Muscle layer of colon (tissue), 2 donors: ENCODE results near the gene FOXD2.

Experiments
- H3K27ac ChIP-seq: one replicate; pipeline ENCODE4 v1.7.0; 2013; ENCODE audit warnings: low read depth, mild to moderate bottlenecking, low read length, moderate library complexity
- H3K27me3 ChIP-seq, 2 donors: one replicate each; pipeline ENCODE4 v1.7.0; 2013; ENCODE audit warnings: low read length in 2 of 2, mild to moderate bottlenecking in 2 of 2; ENCODE audit not compliant: insufficient read depth in 2 of 2, control insufficient read depth in 1 of 2
- H3K36me3 ChIP-seq: one replicate; pipeline ENCODE4 v1.7.0; 2013; ENCODE audit warnings: mild to moderate bottlenecking, low read length; ENCODE audit not compliant: insufficient read depth
- H3K4me1 ChIP-seq: one replicate; pipeline ENCODE4 v1.7.0; 2013; ENCODE audit warnings: mild to moderate bottlenecking, low read length; ENCODE audit not compliant: insufficient read depth
- H3K4me3 ChIP-seq, 2 donors: one replicate each; pipeline ENCODE4 v1.7.0; 2013; ENCODE audit warnings: low read length in 2 of 2, low read depth in 1 of 2, mild to moderate bottlenecking in 1 of 2, moderate library complexity in 1 of 2
- H3K9ac ChIP-seq: one replicate; pipeline ENCODE4 v1.7.0; 2013; ENCODE audit warnings: low read length
- H3K9me3 ChIP-seq: one replicate; pipeline ENCODE4 v1.7.0; 2013; ENCODE audit warnings: mild to moderate bottlenecking, low read length
- donor health status: abdominal sarcoma.
- donor health status: Adenocarcinoma of cecum.

Gene FOXD2

DNA sequence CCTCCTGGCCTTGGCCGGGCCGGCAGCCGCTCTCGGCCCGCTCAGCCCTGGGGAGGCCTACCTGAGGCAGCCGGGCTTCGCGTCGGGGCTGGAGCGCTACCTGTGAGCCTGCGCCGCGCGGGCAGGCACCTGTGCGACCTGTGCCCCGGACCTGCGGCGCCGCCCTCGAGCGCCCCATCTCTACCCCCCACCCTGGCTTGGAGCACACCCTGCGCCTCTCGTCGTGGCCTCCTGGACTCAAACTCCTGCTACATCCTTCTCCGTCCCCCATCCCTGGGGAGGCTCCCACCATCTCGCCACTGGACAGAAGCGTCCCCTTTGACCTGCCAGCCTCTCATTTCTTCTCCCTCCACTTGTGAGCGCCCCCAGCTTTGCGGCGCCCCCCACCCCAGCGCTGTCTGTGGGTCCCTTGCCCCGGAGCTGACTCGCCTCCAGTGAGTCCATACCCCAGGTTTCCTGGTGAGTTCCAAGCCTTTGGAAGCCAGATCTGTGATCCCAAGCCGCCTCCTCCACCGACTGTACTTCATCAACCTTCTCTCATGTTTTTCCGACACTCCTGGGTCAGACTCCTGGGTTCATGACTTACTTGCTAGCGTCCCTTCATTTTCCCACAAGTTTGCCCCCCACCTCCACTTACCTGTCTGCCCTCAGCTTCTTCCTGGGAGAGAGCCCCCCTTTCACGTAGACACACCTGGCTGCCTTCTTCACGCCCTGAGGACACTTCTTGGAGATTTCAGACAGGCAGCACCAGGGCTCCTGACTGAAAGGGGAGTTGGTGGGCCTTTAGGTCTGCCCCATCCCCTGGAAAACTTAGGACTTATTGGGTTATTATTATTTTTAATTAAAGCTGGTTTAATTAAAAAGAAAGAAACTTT lies 20.4 kb upstream of the FOXD2 start:
- Histone ChIP-seq H3K36me3 (no peaks in the 10 kb centered on the region), H3K9ac (no peak overlapping the region), H3K4me3 (no peak overlapping the region), H3K9me3 (no peaks in the 10 kb centered on the region), H3K27ac (no peak overlapping the region), H3K27me3 (peaks cover 23 to 35% of the 10 kb centered on the region in 2 donors), H3K4me1 (no peaks in the 10 kb centered on the region)

DNA sequence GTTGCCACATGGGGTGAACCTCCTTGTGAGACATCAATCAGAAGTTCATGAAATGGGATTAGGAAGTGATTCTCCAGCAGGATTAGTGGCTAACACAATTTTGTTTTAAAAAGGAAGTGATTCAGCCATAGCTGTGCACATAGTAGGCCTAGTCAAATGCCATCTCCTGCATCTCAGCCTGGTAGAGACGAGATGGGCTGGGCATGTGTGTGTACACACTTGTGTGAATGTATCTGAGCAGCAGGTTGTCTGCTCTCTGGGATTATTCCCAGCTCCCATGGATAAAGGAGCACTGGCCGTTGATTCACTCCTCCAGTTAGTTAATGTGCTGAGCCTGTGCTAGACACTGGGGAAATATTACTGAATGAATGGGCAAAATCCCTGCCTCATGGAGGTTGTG lies 19.7 kb upstream of the FOXD2 start:
- no peak overlapping the region for H3K9ac ChIP-seq
- H3K4me1 ChIP-seq, result no peaks in the 10 kb centered on the region
- no peak overlapping the region for H3K4me3 ChIP-seq
- no peaks in the 10 kb centered on the region for H3K9me3 ChIP-seq
- no peaks in the 10 kb centered on the region for H3K36me3 ChIP-seq
- H3K27me3 ChIP-seq, result peaks cover 23 to 35% of the 10 kb centered on the region in 2 donors
- no peak overlapping the region for H3K27ac ChIP-seq

DNA sequence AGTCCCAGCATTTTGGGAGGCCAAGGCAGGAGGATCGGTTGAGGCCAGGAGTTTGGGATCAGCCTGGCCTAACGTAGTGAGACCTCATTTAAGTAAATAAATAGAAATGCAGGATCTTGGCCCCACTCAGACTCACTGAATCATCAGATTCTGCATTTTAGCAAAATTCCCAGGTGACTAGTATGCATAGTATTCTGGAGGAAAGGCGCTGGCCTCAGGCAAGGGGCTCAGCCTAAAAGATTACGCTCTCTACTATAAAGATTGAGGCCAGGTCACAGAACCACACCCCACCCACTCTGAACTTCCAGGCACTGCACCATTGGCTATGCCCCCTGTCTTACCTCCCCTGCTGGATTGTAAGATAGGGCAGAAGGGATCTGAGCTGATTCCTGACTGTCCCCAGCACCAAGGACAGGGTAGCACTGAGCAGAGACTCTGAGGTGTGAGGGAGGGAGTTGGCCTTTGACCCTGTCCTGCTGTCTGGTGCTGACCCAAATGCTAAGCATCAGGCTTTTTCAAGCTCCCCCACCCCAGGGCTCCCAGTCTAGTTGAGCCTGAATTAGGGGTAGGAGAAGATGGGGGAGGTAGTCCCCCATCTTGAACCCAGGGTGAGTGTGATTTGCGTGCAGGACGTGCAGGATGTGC lies 19.0 kb upstream of the FOXD2 start:
- Histone ChIP-seq H3K9ac (no peak overlapping the region), H3K36me3 (no peaks in the 10 kb centered on the region), H3K27ac (no peak overlapping the region), H3K27me3 (peaks cover 23 to 35% of the 10 kb centered on the region in 2 donors), H3K4me1 (no peaks in the 10 kb centered on the region), H3K9me3 (no peaks in the 10 kb centered on the region), H3K4me3 (no peak overlapping the region)

DNA sequence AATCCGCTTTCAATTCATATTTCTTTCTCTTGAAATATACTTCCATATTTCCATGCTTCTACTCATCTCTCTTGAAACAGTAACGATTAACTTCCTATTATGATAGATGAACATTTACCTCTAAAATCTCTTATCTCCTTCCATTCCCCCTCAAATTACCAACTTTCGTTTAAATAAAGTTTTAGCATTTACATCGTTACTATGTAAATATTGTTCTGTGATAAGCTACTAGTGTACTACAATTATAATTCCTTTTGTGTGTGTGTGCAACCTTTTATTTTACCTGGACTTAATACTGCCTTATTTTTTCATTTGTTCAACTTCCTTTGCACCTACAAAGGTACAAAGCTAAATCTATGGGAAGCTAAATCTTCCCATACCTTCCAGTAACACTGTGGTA lies 17.3 kb upstream of the FOXD2 start:
- no peaks in the 10 kb centered on the region for H3K36me3 ChIP-seq
- H3K9me3 ChIP-seq, result no peaks in the 10 kb centered on the region
- H3K4me3 ChIP-seq, result no peak overlapping the region
- H3K27ac ChIP-seq, result no peak overlapping the region
- H3K4me1 ChIP-seq, result no peaks in the 10 kb centered on the region
- H3K9ac ChIP-seq, result no peak overlapping the region
- H3K27me3 ChIP-seq, result peaks cover 18 to 28% of the 10 kb centered on the region in 2 donors

DNA sequence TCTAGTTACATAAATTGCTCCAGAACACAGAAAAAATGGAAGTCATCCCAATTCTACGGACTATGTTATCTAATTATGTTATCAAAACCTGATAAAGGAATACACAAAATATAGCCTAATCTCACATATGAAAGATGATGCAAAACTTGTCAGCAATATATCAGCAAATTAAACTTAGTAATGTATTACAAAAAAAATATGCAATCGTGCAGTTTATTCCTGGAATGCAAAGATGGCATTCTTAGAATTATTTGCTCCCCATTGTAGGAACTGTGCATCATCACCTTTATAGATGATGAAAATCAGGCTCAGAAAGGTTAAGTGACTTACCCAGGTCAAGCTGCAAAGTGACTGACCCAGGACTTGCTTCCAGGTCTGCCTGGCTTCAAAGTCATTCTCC lies 14.0 kb upstream of the FOXD2 start:
- Histone ChIP-seq H3K9ac (no peak overlapping the region), H3K4me3 (no peak overlapping the region), H3K27ac (no peak overlapping the region), H3K9me3 (no peaks in the 10 kb centered on the region), H3K4me1 (no peaks in the 10 kb centered on the region), H3K36me3 (no peaks in the 10 kb centered on the region), H3K27me3 (peaks cover 7 to 11% of the 10 kb centered on the region in 2 donors)

DNA sequence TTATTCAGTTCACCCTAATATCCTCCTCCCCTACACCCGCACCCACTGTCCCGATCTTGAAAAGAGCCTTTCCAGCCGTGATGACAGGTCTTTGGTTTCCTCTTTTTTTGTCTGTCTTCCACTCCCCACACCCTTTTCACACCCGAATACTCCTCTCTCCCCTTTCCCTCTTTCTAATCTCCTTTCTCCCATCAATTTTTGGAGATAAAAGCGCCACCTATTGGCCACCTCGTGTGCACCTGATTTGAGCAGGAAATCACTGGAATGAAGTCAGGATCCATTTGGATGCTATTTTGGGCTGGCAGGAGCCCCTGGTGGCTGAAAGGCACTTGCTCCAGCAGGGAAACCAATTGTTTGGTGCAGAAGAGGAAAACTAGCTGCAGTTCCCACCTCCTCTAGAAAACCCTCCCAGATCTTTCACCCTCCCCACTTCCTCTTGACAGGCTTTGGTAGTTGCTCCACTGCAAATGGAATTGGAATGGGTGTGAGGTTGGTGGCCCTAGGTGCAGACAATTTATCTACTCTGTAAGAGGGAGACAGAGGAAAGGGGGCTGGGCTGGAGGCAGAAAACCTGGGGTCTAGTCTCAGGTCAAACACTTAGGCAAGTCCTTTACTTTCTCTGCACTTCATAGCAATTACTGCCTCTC lies 13.4 kb upstream of the FOXD2 start:
- Histone ChIP-seq H3K27me3 (peaks cover 2 to 11% of the 10 kb centered on the region in 2 donors), H3K4me1 (no peaks in the 10 kb centered on the region)

DNA sequence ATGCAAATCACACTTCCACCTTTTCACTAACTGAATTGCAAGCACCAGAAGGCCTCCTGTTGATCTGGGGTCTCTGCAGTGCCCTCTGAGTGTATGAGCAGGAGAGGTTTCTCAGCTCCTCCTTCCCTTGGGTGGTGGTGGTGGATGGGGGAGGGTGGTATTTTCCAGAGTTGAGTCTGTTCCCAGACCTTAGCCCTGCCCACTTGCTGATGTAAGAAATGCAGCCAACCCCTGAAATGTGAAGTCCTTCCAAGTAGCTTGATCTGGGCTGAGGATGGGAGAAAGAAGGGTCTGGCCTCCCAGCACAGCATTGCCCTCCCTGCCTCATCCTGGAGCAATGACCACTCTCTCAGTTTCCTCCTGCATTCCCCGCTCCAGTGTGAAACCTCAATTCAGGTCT lies 6.3 kb upstream of the FOXD2 start:
- peaks cover 34% of the 10 kb centered on the region for H3K4me1 ChIP-seq
- H3K27ac ChIP-seq, result no peak overlapping the region
- H3K36me3 ChIP-seq, result no peaks in the 10 kb centered on the region
- H3K4me3 ChIP-seq, result no peak overlapping the region
- peaks cover 56 to 70% of the 10 kb centered on the region in 2 donors for H3K27me3 ChIP-seq
- no peaks in the 10 kb centered on the region for H3K9me3 ChIP-seq
- H3K9ac ChIP-seq, result no peak overlapping the region

More for the DNA sequence above, 13.4 kb upstream of the FOXD2 start:
- H3K9me3 ChIP-seq, result no peaks in the 10 kb centered on the region
- H3K36me3 ChIP-seq, result no peaks in the 10 kb centered on the region
- no peak overlapping the region for H3K9ac ChIP-seq
- H3K4me3 ChIP-seq, result no peak overlapping the region
- no peak overlapping the region for H3K27ac ChIP-seq

DNA sequence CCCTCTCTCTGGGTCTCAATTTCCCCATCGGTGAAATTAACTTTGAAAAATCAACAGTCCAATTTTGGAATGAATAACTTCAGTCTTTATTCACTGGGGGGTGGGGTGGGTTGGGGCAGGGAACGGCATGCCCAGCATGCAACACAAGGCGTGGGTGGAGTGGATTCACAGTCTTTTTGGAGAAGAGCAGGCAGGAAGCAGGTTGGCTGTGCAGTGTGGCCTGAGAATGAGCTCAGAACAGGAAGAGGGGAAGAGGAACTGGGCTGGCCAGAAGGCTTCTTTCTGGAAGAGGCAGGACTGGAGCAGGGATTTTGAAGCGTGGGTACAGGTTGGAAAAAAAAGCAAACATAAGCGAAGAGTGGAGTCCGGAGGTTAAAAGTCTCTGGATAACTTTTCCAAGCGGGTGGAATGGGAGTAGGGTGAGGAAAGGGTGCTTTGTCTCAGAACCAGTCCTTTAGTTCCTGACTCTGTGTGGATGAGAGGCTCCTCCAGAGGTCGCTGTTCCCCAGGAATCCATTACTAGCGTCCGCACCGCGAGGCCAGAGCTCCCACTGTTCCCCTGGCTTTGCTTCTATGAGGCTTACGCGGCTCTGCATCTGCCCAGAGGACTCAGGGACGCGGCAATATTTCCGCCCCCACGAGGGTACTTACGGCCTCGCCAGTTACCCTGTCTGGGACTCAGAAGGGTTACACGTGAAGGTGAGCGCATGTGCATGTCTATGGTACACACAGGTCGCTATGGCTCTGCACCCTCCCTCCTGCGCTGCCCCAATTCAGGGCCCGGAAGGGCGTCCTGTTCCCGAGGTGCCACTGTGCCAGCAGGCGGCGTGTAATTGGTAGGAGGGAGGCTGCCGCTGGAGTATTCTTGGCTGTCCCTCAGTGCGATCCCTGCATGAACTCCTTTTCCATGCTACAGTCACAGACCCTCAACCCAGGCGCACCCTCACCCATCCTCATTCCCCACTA lies 5.5 kb upstream of the FOXD2 start:
- Histone ChIP-seq H3K27ac (no peak overlapping the region), H3K4me3 (no peak overlapping the region), H3K27me3 (peaks cover 62 to 78% of the 10 kb centered on the region in 2 donors), H3K9me3 (no peaks in the 10 kb centered on the region), H3K4me1 (peaks cover 40% of the 10 kb centered on the region), H3K36me3 (no peaks in the 10 kb centered on the region), H3K9ac (no peak overlapping the region)

DNA sequence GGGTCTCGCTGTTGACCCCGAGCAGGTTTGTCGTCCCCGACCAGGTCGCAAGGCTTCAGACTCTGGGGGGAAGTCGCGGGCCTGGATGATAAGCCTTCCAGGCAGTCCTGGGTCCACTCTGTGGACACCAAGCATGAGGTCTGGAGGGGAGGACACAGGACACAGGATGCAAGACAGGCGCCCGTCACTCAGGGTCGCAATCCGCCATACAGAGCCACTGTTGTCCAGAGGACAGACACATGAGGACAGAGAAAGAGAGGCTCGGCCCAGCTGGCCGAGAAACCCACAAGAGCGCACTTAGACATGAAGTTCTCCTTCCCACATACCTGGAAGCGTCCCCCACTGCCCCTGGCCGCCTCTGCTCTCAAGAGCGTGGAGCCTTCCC lies 4.8 kb upstream of the FOXD2 start:
- H3K9ac ChIP-seq, result no peak overlapping the region
- no peaks in the 10 kb centered on the region for H3K36me3 ChIP-seq
- peaks cover 40% of the 10 kb centered on the region for H3K4me1 ChIP-seq
- no peak overlapping the region for H3K4me3 ChIP-seq
- no peak overlapping the region for H3K27ac ChIP-seq
- H3K27me3 ChIP-seq, result peaks cover 61 to 85% of the 10 kb centered on the region in 2 donors
- no peaks in the 10 kb centered on the region for H3K9me3 ChIP-seq

DNA sequence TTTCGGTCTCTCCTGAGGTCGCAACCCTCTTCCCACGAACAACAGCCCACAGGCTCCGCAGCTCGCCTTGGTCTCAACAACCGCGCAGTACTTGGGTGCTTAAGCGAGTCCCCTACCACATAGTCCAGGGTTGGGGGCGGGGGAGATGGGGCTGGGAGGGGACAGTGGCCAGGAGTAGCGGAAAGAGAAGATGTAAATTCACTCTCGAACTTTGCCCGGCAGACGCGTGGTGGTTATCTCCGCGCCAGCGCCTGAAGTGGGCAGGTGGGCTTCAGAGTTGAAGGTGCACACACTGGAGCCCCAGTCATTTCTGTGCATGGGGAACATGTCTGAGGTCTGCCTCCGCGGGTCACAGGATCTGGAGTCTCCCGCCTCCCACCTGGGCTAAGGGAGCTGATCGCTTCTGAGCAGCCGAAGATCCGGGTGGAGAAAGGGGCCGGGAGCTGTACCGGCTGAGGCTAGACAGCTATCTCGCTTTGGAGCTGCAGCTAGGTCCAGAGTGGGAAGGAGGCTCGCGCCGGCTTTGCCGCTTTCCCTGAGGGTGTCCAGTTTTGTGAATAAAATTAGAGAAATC lies 4.3 kb upstream of the FOXD2 start:
- H3K27me3 ChIP-seq, result peaks cover 57 to 87% of the 10 kb centered on the region in 2 donors
- H3K36me3 ChIP-seq, result no peaks in the 10 kb centered on the region
- peaks cover 40% of the 10 kb centered on the region for H3K4me1 ChIP-seq
- H3K9ac ChIP-seq, result no peak overlapping the region
- H3K27ac ChIP-seq, result no peak overlapping the region
- H3K9me3 ChIP-seq, result no peaks in the 10 kb centered on the region
- no peak overlapping the region for H3K4me3 ChIP-seq
